Esophagus muscularis mucosa (tissue), 4 donors: ENCODE measurements around the gene KISS1.

Experiments used
- EP300 ChIP-seq: sonication (generic); formaldehyde crosslinking; IDR thresholded peaks from one replicate; pipeline ENCODE4 v1.6.1; 2017; ENCODE audit warnings: antibody characterized with exemption
- POLR2A ChIP-seq: fragments of 450-650 bp; IDR thresholded peaks from one replicate; pipeline ENCODE4 v1.6.1; 2017; ENCODE audit warnings: antibody characterized with exemption, moderate library complexity, mild to moderate bottlenecking, low read depth
- POLR2AphosphoS5 ChIP-seq, 2 donors: sonication (generic); formaldehyde crosslinking; IDR thresholded peaks; one replicate each; pipeline ENCODE4 v1.6.1; 2017; ENCODE audit warnings: antibody characterized with exemption in 2 of 2
- TF ChIP-seq, protein P1 (sequence below), 3 experiments: fragments of 200-600 bp in 2 of 3; fragments of 450-650 bp in 1 of 3; sonication (generic) in 2 of 3; IDR thresholded peaks; one replicate each; pipeline ENCODE4 v1.5.1; 2017 to 2019; ENCODE audit warnings: antibody characterized with exemption in 3 of 3, mild to moderate bottlenecking in 2 of 3, moderate library complexity in 1 of 3

DNA sequence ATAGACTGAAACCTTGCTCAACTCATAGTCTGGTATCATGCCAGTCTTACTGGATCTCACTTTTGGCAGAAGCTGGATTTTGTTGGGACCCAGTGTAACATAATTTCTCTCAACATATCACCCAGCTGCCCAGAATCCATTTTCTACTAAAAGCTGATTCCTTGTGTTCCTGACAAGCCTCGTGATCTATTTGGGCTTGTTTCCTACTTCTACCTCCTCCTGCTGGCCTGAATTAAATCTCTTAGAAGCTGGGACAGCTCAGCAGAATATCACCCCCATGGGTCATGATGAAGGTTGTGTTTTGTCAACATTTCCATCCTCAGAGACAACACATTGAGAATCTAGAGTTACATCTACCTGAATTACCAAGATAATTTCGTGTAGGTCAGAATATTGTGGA, 9.8 kb upstream of the KISS1 start:
- TF ChIP-seq, protein P1, sequence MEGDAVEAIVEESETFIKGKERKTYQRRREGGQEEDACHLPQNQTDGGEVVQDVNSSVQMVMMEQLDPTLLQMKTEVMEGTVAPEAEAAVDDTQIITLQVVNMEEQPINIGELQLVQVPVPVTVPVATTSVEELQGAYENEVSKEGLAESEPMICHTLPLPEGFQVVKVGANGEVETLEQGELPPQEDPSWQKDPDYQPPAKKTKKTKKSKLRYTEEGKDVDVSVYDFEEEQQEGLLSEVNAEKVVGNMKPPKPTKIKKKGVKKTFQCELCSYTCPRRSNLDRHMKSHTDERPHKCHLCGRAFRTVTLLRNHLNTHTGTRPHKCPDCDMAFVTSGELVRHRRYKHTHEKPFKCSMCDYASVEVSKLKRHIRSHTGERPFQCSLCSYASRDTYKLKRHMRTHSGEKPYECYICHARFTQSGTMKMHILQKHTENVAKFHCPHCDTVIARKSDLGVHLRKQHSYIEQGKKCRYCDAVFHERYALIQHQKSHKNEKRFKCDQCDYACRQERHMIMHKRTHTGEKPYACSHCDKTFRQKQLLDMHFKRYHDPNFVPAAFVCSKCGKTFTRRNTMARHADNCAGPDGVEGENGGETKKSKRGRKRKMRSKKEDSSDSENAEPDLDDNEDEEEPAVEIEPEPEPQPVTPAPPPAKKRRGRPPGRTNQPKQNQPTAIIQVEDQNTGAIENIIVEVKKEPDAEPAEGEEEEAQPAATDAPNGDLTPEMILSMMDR (IDR thresholded peaks at IDR 0.05), result no peak
- TF ChIP-seq EP300, result no peak
- TF ChIP-seq POLR2A, result no peak
- no peak for TF ChIP-seq POLR2AphosphoS5 (IDR thresholded peaks at IDR 0.05)
